ENCODE data around the gene BIN1.

The BIN1 gene

GRCh38 chr2:127089478-127090235 lies 17.3 kb downstream of the BIN1 start:
- Histone ChIP-seq H3K27ac (ENCODE audit: low read depth, low read length) (no peak overlapping the region), H3K9me3 (ENCODE audit: control insufficient read depth, insufficient read depth, low read length) (no peaks in the 10 kb centered on the region), H3K27me3 (ENCODE audit: control insufficient read depth, insufficient read depth, low read length) (no peaks in the 10 kb centered on the region), H3K4me3 (ENCODE audit: low read depth, low read length) (no peak overlapping the region), H3K9ac (ENCODE audit: low read depth, low read length) (no peak overlapping the region), H3K36me3 (ENCODE audit: control insufficient read depth, insufficient read depth, low read length) (no peaks in the 10 kb centered on the region), H3K4me1 (ENCODE audit: control insufficient read depth, insufficient read depth, low read length) (peaks cover 16% of the 10 kb centered on the region; the same call in 1 of the 2 replicates)

DNA sequence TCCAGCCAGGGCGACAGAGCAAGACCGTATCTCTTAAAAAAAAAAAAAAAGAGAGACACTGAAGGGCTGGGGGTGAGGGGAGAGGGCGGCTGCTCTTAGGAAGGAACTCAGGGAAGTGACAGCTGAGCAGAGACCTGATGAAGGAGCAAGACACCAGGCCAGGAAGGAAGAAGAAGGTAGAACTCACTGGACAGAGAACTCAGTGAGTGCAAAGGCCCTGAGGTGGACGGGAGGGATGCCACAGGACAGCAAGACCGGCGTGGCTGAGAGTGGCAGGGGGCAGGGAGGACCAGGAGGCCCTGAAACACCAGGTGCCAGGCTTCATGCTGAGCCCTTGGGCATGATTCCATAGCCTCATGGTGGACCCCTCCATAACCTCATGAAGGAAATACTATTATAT lies 18.2 kb downstream of the BIN1 start:
- H3K9ac ChIP-seq (ENCODE audit: low read depth, low read length), result no peak overlapping the region
- H3K27me3 ChIP-seq (ENCODE audit: control insufficient read depth, insufficient read depth, low read length), result no peaks in the 10 kb centered on the region
- no peaks in the 10 kb centered on the region for H3K9me3 ChIP-seq (ENCODE audit: control insufficient read depth, insufficient read depth, low read length)
- no peak overlapping the region for H3K4me3 ChIP-seq (ENCODE audit: low read depth, low read length)
- H3K36me3 ChIP-seq (ENCODE audit: control insufficient read depth, insufficient read depth, low read length), result no peaks in the 10 kb centered on the region
- H3K4me1 ChIP-seq (ENCODE audit: control insufficient read depth, insufficient read depth, low read length), result peaks cover 16% of the 10 kb centered on the region; the same call in 1 of the 2 replicates
- H3K27ac ChIP-seq (ENCODE audit: low read depth, low read length), result no peak overlapping the region

- H3K4me1 ChIP-seq (ENCODE audit: control insufficient read depth, insufficient read depth, low read length), result peaks cover 12% of the 10 kb centered on the region; the same call in 1 of the 2 replicates
- no peak overlapping the region for H3K4me3 ChIP-seq (ENCODE audit: low read depth, low read length)
These were observed 19.0 kb downstream of the BIN1 start for GRCh38 chr2:127087791-127088495.

DNA sequence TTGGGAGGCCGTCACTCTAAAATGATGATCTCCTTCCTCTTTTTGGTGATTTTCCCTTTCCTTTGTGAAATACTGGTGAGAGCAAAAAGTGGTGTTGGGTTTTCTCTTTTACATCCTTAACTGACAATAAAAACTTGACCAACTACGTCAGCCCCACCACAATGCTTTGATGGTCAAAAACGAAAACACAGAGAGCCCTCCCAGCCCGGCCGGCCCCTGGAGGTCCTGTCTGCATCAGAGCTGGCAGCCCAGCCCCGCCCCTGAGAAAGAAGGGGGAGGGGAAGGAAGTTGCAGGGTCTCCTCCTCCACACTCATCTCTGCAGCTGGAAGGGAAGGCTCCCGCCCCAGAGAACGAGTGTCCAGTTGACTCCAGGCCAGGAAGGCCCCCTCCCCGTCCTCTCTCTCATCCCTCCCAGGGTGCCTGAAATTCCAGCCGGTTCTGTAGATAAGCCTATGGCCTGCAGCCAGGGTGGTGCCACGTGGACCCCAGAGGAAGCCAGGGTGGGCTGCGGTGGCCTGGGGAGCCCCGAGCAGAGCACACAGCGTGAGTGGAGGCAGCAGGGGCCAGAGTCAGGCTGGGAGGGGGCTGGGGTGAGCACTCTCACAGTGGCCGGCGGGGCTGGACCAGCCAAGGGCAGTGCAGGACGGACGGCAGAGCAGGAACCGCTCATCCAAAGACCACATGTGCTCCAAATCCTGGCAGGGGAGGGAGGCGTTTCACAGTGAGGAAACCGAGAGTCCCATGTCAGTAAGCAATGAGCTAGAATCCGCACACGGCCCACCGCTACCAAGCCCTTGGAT lies 19.8 kb downstream of the BIN1 start:
- Histone ChIP-seq H3K4me1 (ENCODE audit: control insufficient read depth, insufficient read depth, low read length) (peaks cover 12% of the 10 kb centered on the region; the same call in 1 of the 2 replicates), H3K27ac (ENCODE audit: low read depth, low read length) (peak overlapping the region; percentile 42)

More at GRCh38 chr2:127087791-127088495, 19.0 kb downstream of the BIN1 start:
- Histone ChIP-seq H3K36me3 (ENCODE audit: control insufficient read depth, insufficient read depth, low read length) (no peaks in the 10 kb centered on the region), H3K27ac (ENCODE audit: low read depth, low read length) (no peak overlapping the region), H3K9ac (ENCODE audit: low read depth, low read length) (no peak overlapping the region), H3K27me3 (ENCODE audit: control insufficient read depth, insufficient read depth, low read length) (no peaks in the 10 kb centered on the region), H3K9me3 (ENCODE audit: control insufficient read depth, insufficient read depth, low read length) (no peaks in the 10 kb centered on the region)

GRCh38 chr2:127085317-127085681 lies 21.7 kb downstream of the BIN1 start:
- Histone ChIP-seq H3K4me3 (ENCODE audit: low read depth, low read length) (no peak overlapping the region), H3K27me3 (ENCODE audit: control insufficient read depth, insufficient read depth, low read length) (no peaks in the 10 kb centered on the region), H3K9ac (ENCODE audit: low read depth, low read length) (no peak overlapping the region), H3K27ac (ENCODE audit: low read depth, low read length) (no peak overlapping the region), H3K36me3 (ENCODE audit: control insufficient read depth, insufficient read depth, low read length) (no peaks in the 10 kb centered on the region), H3K9me3 (ENCODE audit: control insufficient read depth, insufficient read depth, low read length) (no peaks in the 10 kb centered on the region), H3K4me1 (ENCODE audit: control insufficient read depth, insufficient read depth, low read length) (peaks cover 12% of the 10 kb centered on the region; the same call in 1 of the 2 replicates)

More for the DNA sequence above, 19.8 kb downstream of the BIN1 start:
- H3K9me3 ChIP-seq (ENCODE audit: control insufficient read depth, insufficient read depth, low read length), result no peaks in the 10 kb centered on the region
- no peak overlapping the region for H3K9ac ChIP-seq (ENCODE audit: low read depth, low read length)
- no peaks in the 10 kb centered on the region for H3K27me3 ChIP-seq (ENCODE audit: control insufficient read depth, insufficient read depth, low read length)
- no peaks in the 10 kb centered on the region for H3K36me3 ChIP-seq (ENCODE audit: control insufficient read depth, insufficient read depth, low read length)
- H3K4me3 ChIP-seq (ENCODE audit: low read depth, low read length), result no peak overlapping the region

DNA sequence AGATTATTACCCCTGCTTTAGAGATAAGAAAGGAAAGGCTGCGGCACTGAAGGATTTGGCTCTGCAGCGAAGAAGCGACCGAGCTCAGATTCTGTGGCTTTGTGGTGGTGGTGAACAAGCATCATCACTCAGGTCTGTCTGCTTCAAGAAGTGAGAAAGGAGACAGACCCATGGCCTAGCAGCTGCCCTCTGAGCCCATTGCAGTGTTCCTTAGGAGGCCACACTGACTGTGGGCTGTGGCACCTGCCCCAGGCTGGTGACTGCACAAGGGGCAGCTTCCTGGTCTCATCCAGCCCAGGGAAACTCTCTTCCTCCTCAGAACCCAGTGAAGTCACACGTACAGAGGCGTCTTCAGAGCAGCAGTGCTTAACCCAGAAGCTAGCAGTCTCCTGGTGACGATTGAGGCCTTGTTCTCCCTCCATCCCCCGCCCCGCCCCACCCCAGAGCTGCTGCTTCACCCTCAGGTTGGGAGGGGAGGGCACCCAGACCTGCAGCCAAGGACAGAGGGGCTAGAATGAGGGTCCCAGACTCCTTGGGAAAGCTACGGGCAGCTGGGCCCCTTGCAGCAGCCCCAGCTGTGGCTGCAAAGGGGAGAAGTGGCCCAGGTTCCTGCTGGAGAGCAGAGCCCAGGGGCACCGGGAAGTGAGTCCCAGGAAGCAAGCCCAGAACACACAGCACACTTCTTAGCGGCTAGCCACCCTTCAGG lies 22.2 kb downstream of the BIN1 start:
- Histone ChIP-seq H3K9me3 (ENCODE audit: control insufficient read depth, insufficient read depth, low read length) (no peaks in the 10 kb centered on the region), H3K9ac (ENCODE audit: low read depth, low read length) (no peak overlapping the region)

GRCh38 chr2:127083819-127084503 lies 23.0 kb downstream of the BIN1 start:
- no peak overlapping the region for H3K27ac ChIP-seq (ENCODE audit: low read depth, low read length)
- H3K4me3 ChIP-seq (ENCODE audit: low read depth, low read length), result no peak overlapping the region
- no peaks in the 10 kb centered on the region for H3K27me3 ChIP-seq (ENCODE audit: control insufficient read depth, insufficient read depth, low read length)
- no peak overlapping the region for H3K9ac ChIP-seq (ENCODE audit: low read depth, low read length)
- no peaks in the 10 kb centered on the region for H3K9me3 ChIP-seq (ENCODE audit: control insufficient read depth, insufficient read depth, low read length)
- peaks cover 12% of the 10 kb centered on the region; the same call in 1 of the 2 replicates for H3K4me1 ChIP-seq (ENCODE audit: control insufficient read depth, insufficient read depth, low read length)
- H3K36me3 ChIP-seq (ENCODE audit: control insufficient read depth, insufficient read depth, low read length), result no peaks in the 10 kb centered on the region

More for the DNA sequence above, 22.2 kb downstream of the BIN1 start:
- peaks cover 12% of the 10 kb centered on the region; the same call in 1 of the 2 replicates for H3K4me1 ChIP-seq (ENCODE audit: control insufficient read depth, insufficient read depth, low read length)
- no peak overlapping the region for H3K27ac ChIP-seq (ENCODE audit: low read depth, low read length)
- H3K4me3 ChIP-seq (ENCODE audit: low read depth, low read length), result no peak overlapping the region
- H3K27me3 ChIP-seq (ENCODE audit: control insufficient read depth, insufficient read depth, low read length), result no peaks in the 10 kb centered on the region
- H3K36me3 ChIP-seq (ENCODE audit: control insufficient read depth, insufficient read depth, low read length), result no peaks in the 10 kb centered on the region

GRCh38 chr2:127082974-127083373 lies 24.0 kb downstream of the BIN1 start:
- H3K27ac ChIP-seq (ENCODE audit: low read depth, low read length), result no peak overlapping the region
- no peaks in the 10 kb centered on the region for H3K27me3 ChIP-seq (ENCODE audit: control insufficient read depth, insufficient read depth, low read length)
- no peaks in the 10 kb centered on the region for H3K9me3 ChIP-seq (ENCODE audit: control insufficient read depth, insufficient read depth, low read length)
- H3K9ac ChIP-seq (ENCODE audit: low read depth, low read length), result no peak overlapping the region
- peaks cover 12% of the 10 kb centered on the region; the same call in 1 of the 2 replicates for H3K4me1 ChIP-seq (ENCODE audit: control insufficient read depth, insufficient read depth, low read length)
- H3K36me3 ChIP-seq (ENCODE audit: control insufficient read depth, insufficient read depth, low read length), result no peaks in the 10 kb centered on the region
- H3K4me3 ChIP-seq (ENCODE audit: low read depth, low read length), result no peak overlapping the region

- H3K4me3 ChIP-seq (ENCODE audit: low read depth, low read length), result no peak overlapping the region
- H3K9ac ChIP-seq (ENCODE audit: low read depth, low read length), result no peak overlapping the region
- H3K4me1 ChIP-seq (ENCODE audit: control insufficient read depth, insufficient read depth, low read length), result peaks cover 4% of the 10 kb centered on the region; the same call in 1 of the 2 replicates
These were observed 24.9 kb downstream of the BIN1 start for GRCh38 chr2:127081826-127082633.

More at GRCh38 chr2:127081826-127082633, 24.9 kb downstream of the BIN1 start:
- no peaks in the 10 kb centered on the region for H3K36me3 ChIP-seq (ENCODE audit: control insufficient read depth, insufficient read depth, low read length)
- no peaks in the 10 kb centered on the region for H3K27me3 ChIP-seq (ENCODE audit: control insufficient read depth, insufficient read depth, low read length)
- H3K9me3 ChIP-seq (ENCODE audit: control insufficient read depth, insufficient read depth, low read length), result no peaks in the 10 kb centered on the region
- H3K27ac ChIP-seq (ENCODE audit: low read depth, low read length), result no peak overlapping the region

Data from HUES48 (cell line).